NOMO-1 treated with dmso at 0.1 percent for 144 hours (cell line): Measurements from ENCODE around the gene WWOX.
A peak's percentile ranks its signal among the peaks of the same experiment; 100 is the strongest.

Source experiments
- DNase-seq: peaks from one replicate; lab custom pipeline; 2025; ENCODE audit not compliant: unreplicated experiment; lab: John Stamatoyannopoulos, UW

Gene WWOX

GRCh38 chr16:79069121-79069520 lies 969.7 kb downstream of the WWOX start:
- DNase-seq = no peak

- no peak for DNase-seq
Measured at GRCh38 chr16:79069633-79070032, 970.2 kb downstream of the WWOX start.

GRCh38 chr16:79071424-79071823 lies 972.0 kb downstream of the WWOX start:
- DNase-seq = no peak

- DNase-seq = no peak
Measured at GRCh38 chr16:79072517-79072916, 973.1 kb downstream of the WWOX start.

- no peak for DNase-seq
Measured at GRCh38 chr16:79073566-79073965, 974.1 kb downstream of the WWOX start.

- no peak for DNase-seq
Measured at GRCh38 chr16:79074541-79074940, 975.1 kb downstream of the WWOX start.

GRCh38 chr16:79074951-79075350 lies 975.5 kb downstream of the WWOX start:
- DNase-seq = no peak

GRCh38 chr16:79076047-79076767 lies 976.8 kb downstream of the WWOX start:
- DNase-seq = no peak

GRCh38 chr16:79077346-79077745 lies 977.9 kb downstream of the WWOX start:
- no peak for DNase-seq

- DNase-seq = no peak
Measured at GRCh38 chr16:79079656-79080420, 980.4 kb downstream of the WWOX start.

GRCh38 chr16:79081297-79082066 lies 982.0 kb downstream of the WWOX start:
- no peak for DNase-seq

GRCh38 chr16:79082970-79083369 lies 983.5 kb downstream of the WWOX start:
- no peak for DNase-seq

- peak; percentile 37 for DNase-seq
Measured at GRCh38 chr16:79083508-79084299, 984.2 kb downstream of the WWOX start.

GRCh38 chr16:79088971-79089370 lies 989.5 kb downstream of the WWOX start:
- no peak for DNase-seq

GRCh38 chr16:79089735-79090284 lies 990.4 kb downstream of the WWOX start:
- DNase-seq = peak; percentile 84

GRCh38 chr16:79090966-79091365 lies 991.5 kb downstream of the WWOX start:
- no peak for DNase-seq

- no peak for DNase-seq
Measured at GRCh38 chr16:79092846-79093245, 993.4 kb downstream of the WWOX start.

- peak; percentile 91 for DNase-seq
Measured at GRCh38 chr16:79093554-79093967, 994.1 kb downstream of the WWOX start.

GRCh38 chr16:79096246-79096645 lies 996.8 kb downstream of the WWOX start:
- DNase-seq = no peak

- DNase-seq = peak; percentile 36
Measured at GRCh38 chr16:79097166-79097565, 997.7 kb downstream of the WWOX start.

- no peak for DNase-seq
Measured at GRCh38 chr16:79097771-79098170, 998.3 kb downstream of the WWOX start.
